ENCODE measurements around the gene NOL3. TPM values are rescaled to one million over a fixed set of nuclear protein-coding genes. Genes with fewer than 3 reads are reported as not detected.

The NOL3 gene
- total and polyA plus RNA-seq, 9 of the 15 experiments (the other 6 are each of a cell fraction or from before 2014, with no cell fraction given): 0.45 to 14.0 (median 5.4) TPM

- H3K4me1 ChIP-seq (replicated peaks in 1 of 2; ENCODE audit: control insufficient read depth in 2 of 2, insufficient read depth in 2 of 2, low read length in 2 of 2): peaks cover 16 to 53% of the 10 kb centered on the region in 2 experiments
- POLR2A ChIA-PET: interaction anchor here (0.6 to 1.3 kb wide), 7 partner anchors 20 to 371 kb away, joined by 3 read pairs; no protein-coding TSS in a partner anchor
- BruUV-seq (replicated peaks): no TSS peak
- DNase-seq (ENCODE audit: extremely low read depth in 1 of 4, low spot score in 3 of 4): no peak
- no peak overlapping the region for H2AFZ ChIP-seq (ENCODE audit: low read depth, low read length)
- no peaks in the 10 kb centered on the region for H3K27me3 ChIP-seq (ENCODE audit: control insufficient read depth in 2 of 2, insufficient read depth in 2 of 2, low read length in 2 of 2)
- H4K20me1 ChIP-seq (replicated peaks; ENCODE audit: control insufficient read depth, insufficient read depth, low read length): peaks cover 16% of the 10 kb centered on the region
- ATAC-seq: no peak
- TF ChIP-seq PCBP1 (IDR thresholded peaks at IDR 0.05; ENCODE audit: low read depth, low read length, poor library complexity, severe bottlenecking) (peak; percentile 37), POLR2G (IDR thresholded peaks at IDR 0.05; ENCODE audit: low read depth, low read length) (peak; percentile 29; the same call in 1 of the 2 replicates), RBM22 (IDR thresholded peaks at IDR 0.05; ENCODE audit: low read depth, low read length, poor library complexity, severe bottlenecking) (peak; percentile 2), MBD2 (IDR thresholded peaks at IDR 0.05; ENCODE audit: borderline replicate concordance, low read depth) (no peak), ZBTB33 (CRISPR knock-in tag; IDR thresholded peaks at IDR 0.05) (peak; percentile 78)
- H3K27ac ChIP-seq (ENCODE audit: extremely low read depth, low read depth, low read length): no peak overlapping the region
- no peaks in the 10 kb centered on the region for H3K9me1 ChIP-seq (ENCODE audit: control insufficient read depth, insufficient read depth, low read length)
- FAIRE-seq: no peak
- no peaks in the 10 kb centered on the region for H3K9me3 ChIP-seq (replicated peaks; ENCODE audit: control insufficient read depth, insufficient read depth, low read depth, low read length)
- in situ Hi-C loops (cut with MboI) (loop anchor here (5.0 to 25.0 kb wide), 2 partner anchors 137 to 192 kb away; partner anchors contain the start of gene CES3), intact Hi-C loops (cut with micrococcal nuclease) (loop anchor here (1.0 to 5.0 kb wide), 2 partner anchors 136 to 177 kb away; no protein-coding TSS in a partner anchor)
- WGBS (ENCODE audit: insufficient coverage, low coverage, missing lambda C conversion rate): 57% methylated on average over 21 of the region's 61 CpGs
- peak overlapping the region; percentile 65; the same call in 1 of the 2 replicates for H3K4me2 ChIP-seq (ENCODE audit: insufficient read depth, low read length)
- H3K9ac ChIP-seq (ENCODE audit: insufficient read depth in 1 of 2, low read depth in 2 of 2, low read length in 2 of 2): peak overlapping the region in 1 of 2 experiments; percentile 78; a peak in 2 of 4 replicates
- H3K4me3 ChIP-seq: no peak overlapping the region
- H3K79me2 ChIP-seq (ENCODE audit: control insufficient read depth, insufficient read depth, low read length): peaks cover 11% of the 10 kb centered on the region
- CTCF ChIA-PET (ENCODE audit: low intra/inter-chr PET ratio): interaction anchor here (0.6 to 3.2 kb wide), 9 partner anchors 15 to 218 kb away, joined by 3 to 29 read pairs (median 3); no protein-coding TSS in a partner anchor
- H3K36me3 ChIP-seq (ENCODE audit: control insufficient read depth, insufficient read depth, low read length): no peaks in the 10 kb centered on the region; the same call in 2 of the 3 replicates
Measured at GRCh38 chr16:67154578-67155294, 15.6 kb upstream of the NOL3 start.
